H1 (cell line): ENCODE data around the gene TMEM132A. TPM values are rescaled to one million over a fixed set of nuclear protein-coding genes. Genes with fewer than 3 reads are reported as not detected.

Experiments used
- ASH2L ChIP-seq: fragments of 200-600, 300-600 bp; sonication (generic); IDR thresholded peaks from one replicate; pipeline ENCODE4 v1.7.1; 2017; ENCODE audit warnings: low read length
- BRCA1 ChIP-seq: IDR thresholded peaks from 2 replicates; pipeline ENCODE4 v1.6.1; 2012; ENCODE audit warnings: low read depth, low read length, improper control_type of control experiment
- CREB1 ChIP-seq: IDR thresholded peaks from 2 replicates; pipeline ENCODE4 v1.6.1; 2012; ENCODE audit warnings: inconsistent platforms
- JUN ChIP-seq: IDR thresholded peaks from 2 replicates; pipeline ENCODE4 v1.6.1; 2011; ENCODE audit warnings: low read depth, mild to moderate bottlenecking, improper control_type of control experiment, low read length
- KDM5A ChIP-seq: fragments of 200-600 bp; IDR thresholded peaks from 2 replicates; pipeline ENCODE4 v1.7.1; 2012; ENCODE audit warnings: mild to moderate bottlenecking, low read length, inconsistent platforms, mixed read lengths
- SIX5 ChIP-seq: IDR thresholded peaks from 2 replicates; pipeline ENCODE4 v1.6.1; 2011; ENCODE audit warnings: mild to moderate bottlenecking, low read depth, low read length
- TEAD4 ChIP-seq: IDR thresholded peaks from 2 replicates; pipeline ENCODE4 v1.6.1; 2012; ENCODE audit warnings: low read depth, low read length, inconsistent platforms, mixed read lengths
- polyA plus RNA-seq, 7 experiments: library from polyadenylated mRNA; depleted of rRNA in 3 of 7; stranded (reverse) in 5 of 7; unstranded in 2 of 7; fragments of >200 nt in 5 of 7; fragments of 200-250 nt in 2 of 7; gene quantifications; 1 replicate in 5 of 7; 2 replicates in 1 of 7; 4 replicates in 1 of 7; pipeline versions ENCODE4 v1.2.1 to v1.2.3, GENCODE V29; 2011 to 2013; ENCODE audit warnings: missing spikeins in 2 of 7, mixed read lengths in 2 of 7
- total RNA-seq: library from RNA; stranded (reverse); fragmentation: NEBNext Ultra II Directional; extraction: Animal tissue kit (Norgen Biotek cat#: 25700); gene quantifications from 2 replicates; pipeline ENCODE4 v1.2.1, GENCODE V29; 2021

The TMEM132A gene
- total and polyA plus RNA-seq, 2 of the 8 experiments (the other 6 are each of a cell fraction or from before 2014, with no cell fraction given): 46.6 to 97.9 TPM

- no peak for TF ChIP-seq BRCA1
- TF ChIP-seq CREB1: no peak
- TF ChIP-seq KDM5A: no peak
- no peak for TF ChIP-seq JUN
- no peak for TF ChIP-seq ASH2L
- no peak for TF ChIP-seq TEAD4
- no peak for TF ChIP-seq SIX5
Measured at GRCh38 chr11:60926500-60926899, 2.2 kb downstream of the TMEM132A start (continued).
